GM21737 (cell line): ENCODE results near the gene WDR74.
"Not testable (repeated sequence)": the region's sequence is repeated elsewhere in the genome, so short reads cannot be mapped to it uniquely, and the experiment has no call there.

Experiments
- ATAC-seq: cut with Tn5 transposase; IDR thresholded peaks from one replicate; pipeline ENCODE4 v1.9.1; 2021; ENCODE audit warnings: mild to moderate bottlenecking, moderate library complexity; ENCODE audit not compliant: unreplicated experiment

WDR74 gene

GRCh38 chr11:62842171-62842741 lies 2.9 kb upstream of the WDR74 start:
- ATAC-seq, result no peak

GRCh38 chr11:62841361-62842170 lies 2.2 kb upstream of the WDR74 start:
- ATAC-seq, result peak; percentile 41

GRCh38 chr11:62840721-62841360 lies 1.5 kb upstream of the WDR74 start:
- not testable (repeated sequence) for ATAC-seq

- ATAC-seq, result no peak
These were observed 4.1 kb downstream of the WDR74 start for GRCh38 chr11:62835336-62835735.

- peak; percentile 15 for ATAC-seq
These were observed 6.8 kb downstream of the WDR74 start, which contains the start of gene TEX54 for GRCh38 chr11:62832336-62833234. TEX54 (minus strand) TSS chr11:62832841.

DNA sequence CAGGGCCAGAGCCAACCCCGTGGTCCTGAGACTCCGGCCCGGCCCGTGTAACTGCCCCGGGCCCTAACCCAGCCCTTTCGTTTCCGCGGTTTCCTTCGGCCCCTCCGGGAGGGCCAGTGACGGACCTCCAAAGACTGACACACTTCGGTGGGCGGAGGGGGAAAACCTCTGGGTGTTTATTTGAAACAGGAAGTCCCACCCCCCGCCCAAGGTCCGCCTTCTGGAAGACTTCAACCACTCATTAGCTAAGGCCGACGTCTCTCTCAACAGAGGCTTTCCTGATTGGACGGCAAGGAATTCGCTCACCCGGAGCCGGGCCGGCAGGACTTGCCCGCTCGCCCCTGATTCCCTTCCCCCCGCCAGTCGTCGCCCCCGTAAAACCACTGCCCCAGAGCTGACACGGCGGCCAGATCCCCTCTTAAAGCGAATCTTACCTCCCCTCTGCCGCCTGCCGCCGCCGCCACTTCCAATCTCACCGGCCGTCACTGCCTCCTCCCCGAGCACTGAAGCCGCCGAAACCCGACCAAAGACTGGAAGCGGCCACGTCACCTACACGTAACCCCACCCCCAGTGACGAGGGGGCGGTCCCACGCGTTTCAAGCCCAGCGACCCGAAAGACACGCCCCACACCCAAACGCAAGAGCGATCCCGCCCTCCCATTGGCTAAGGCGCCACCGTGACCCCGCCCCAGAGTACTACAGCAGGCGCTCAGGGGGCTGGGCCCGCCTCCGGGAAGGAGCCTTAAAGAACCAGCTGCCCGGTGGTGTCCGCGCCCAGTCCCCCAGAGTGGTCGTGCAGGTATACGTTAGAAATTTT lies 7.7 kb downstream of the WDR74 start, which contains the start of gene STX5:
Gene STX5, minus strand, starts transcription at position 532 of the 816 bp plus-strand sequence. CDS start 808 bp downstream, outside the sequence.
- ATAC-seq, result peak; percentile 70

DNA sequence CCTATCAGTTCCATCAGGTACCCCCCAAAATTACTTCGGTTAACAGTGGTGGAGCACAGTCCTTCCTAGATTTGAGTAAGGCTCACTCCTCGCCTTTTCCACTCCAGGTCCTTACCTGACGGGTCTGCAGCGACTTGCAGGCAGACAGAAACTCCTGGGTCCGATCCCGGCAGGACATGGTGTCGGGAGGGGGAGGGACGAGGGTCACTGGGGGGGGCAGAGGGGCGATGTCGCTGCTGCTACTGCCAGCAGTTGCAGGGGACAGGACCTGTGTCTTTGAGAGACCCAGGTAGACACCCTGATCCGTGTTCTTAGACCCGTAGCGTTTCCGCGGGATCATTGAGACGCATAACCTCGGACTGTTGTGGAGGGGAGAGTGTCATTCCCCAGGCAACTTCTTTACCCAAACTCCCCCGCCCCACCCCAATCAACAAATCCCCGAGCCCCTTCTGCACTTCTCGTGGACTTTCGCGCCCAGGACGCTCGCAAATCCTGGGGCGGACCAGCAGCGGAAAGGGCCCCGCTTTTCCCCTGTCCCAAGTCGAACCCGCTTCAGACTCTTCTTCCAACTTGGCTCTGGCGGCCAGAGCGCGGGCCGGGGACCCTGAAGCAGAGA lies 8.4 kb downstream of the WDR74 start:
- no peak for ATAC-seq

DNA sequence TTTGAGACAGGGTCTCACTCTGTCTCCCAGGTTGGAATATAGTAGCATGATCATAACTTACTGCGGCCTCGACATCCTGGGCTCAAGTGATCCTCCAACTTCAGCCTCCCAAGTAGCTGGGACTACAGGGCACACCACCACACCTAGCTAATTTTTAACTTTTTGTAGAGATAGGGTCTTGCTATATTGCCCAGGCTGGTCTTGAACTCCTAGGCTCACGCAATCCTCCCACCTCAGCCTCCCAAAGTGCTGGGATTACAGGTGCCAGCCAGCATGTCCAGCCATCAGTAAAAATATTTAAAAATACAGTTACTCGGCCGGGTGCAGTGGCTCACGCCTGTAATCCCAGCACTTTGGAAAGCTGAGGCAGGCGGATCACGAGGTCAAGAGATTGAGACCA lies 11.3 kb downstream of the WDR74 start:
- ATAC-seq, result not testable (repeated sequence)

- no peak for ATAC-seq
These were observed 15.7 kb downstream of the WDR74 start for GRCh38 chr11:62823677-62824076.

DNA sequence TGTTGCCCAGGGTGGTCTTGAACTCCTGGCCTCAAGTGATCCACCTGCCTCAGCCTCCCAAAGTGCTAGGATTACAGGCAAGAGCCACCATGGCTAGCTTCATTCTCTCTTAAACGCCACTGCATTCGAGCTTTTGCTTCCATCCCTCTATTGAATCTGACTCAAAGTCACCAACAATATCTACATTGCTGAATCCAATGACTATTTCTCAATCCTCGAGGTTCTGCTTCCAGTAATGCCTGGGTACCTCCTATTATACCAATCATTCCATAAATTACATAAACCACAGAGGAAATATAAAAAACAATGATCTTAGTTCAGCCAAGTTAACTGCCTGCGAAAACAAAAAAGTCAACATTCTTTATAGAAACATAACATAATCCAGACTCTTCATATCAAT lies 22.3 kb downstream of the WDR74 start:
- ATAC-seq, result no peak

- ATAC-seq, result no peak
These were observed 22.8 kb downstream of the WDR74 start for GRCh38 chr11:62816557-62816956.

DNA sequence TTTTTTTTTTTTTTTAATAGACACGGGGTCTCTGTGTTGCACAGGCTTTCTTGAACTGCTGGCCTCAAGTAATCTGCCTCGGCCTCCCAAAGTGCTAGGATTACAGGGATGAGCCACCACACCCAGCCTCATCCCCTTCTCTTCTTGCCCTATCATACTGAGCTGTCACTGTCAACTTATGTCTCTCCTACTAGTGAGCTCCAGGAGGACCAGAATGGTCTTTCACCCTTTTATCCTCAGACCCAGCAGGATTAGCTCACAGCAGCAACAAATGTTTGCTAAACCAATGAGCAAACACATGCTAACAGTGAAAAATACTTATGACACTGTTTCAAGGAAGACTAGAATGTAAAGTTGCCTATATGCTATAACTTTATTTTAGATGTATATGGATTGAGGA lies 27.7 kb downstream of the WDR74 start:
- no peak for ATAC-seq

DNA sequence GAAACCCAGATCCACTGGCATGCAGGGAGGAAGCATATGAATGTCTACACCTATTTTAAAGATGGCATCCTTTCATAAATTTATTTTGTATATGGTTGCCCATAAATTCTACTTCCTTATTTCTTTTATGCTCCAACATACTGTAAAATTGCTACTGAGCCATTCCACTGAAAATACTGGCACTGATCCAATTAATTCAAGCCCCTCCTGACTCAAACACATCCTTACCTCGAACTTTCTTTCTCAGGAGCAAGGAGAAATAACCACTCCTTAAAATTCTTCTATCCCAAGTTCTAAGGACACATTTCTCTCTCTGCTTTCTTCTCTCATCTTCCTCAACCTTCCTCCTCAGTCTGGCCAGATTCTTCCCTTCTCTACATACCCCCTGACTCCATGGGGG lies 28.6 kb downstream of the WDR74 start:
- ATAC-seq, result no peak

GRCh38 chr11:62806611-62807121 lies 32.7 kb downstream of the WDR74 start:
- no peak for ATAC-seq

- ATAC-seq, result no peak
These were observed 33.4 kb downstream of the WDR74 start for GRCh38 chr11:62805961-62806441.

GRCh38 chr11:62805076-62805892 lies 34.1 kb downstream of the WDR74 start, which contains the start of gene NXF1:
NXF1 (minus strand) TSS chr11:62805440; CDS start chr11:62805356, 84 bp downstream.
- peak; percentile 84 for ATAC-seq

- no peak for ATAC-seq
These were observed 34.9 kb downstream of the WDR74 start for GRCh38 chr11:62804310-62805075.
